Activated CD4-positive, alpha-beta T cell treated with anti-CD3 and anti-CD28 coated beads, Interleukin-2, amount 10 ng/mL, durations not matched to agents 7 days and 5 days (primary cell): ENCODE data around the gene PADI3. TPM values are rescaled to one million over a fixed set of nuclear protein-coding genes. Genes with fewer than 3 reads are reported as not detected.

Experiments used
- CTCF ChIA-PET: fragments of 350-600 bp; sonication (Branson Sonifier 250); formaldehyde crosslinking; loops from one replicate; lab custom pipeline; 2021; ENCODE audit warnings: antibody characterized with exemption; lab: Charles Lee
- POLR2A ChIA-PET: fragments of 350-600 bp; sonication (Branson Sonifier 250); formaldehyde crosslinking; loops from one replicate; lab custom pipeline; 2021; ENCODE audit warnings: antibody characterized with exemption; lab: Charles Lee
- DNase-seq: peaks from one replicate; pipeline ENCODE4 v3.0.0-alpha.2; 2020
- H3K27ac Mint-ChIP-seq: one replicate; pipeline ENCODE4 v1.8.0; 2021; ENCODE audit warnings: mild to moderate bottlenecking, moderate library complexity, mixed read lengths
- H3K27me3 Mint-ChIP-seq: one replicate; pipeline ENCODE4 v1.8.0; 2021; ENCODE audit warnings: mixed read lengths
- H3K36me3 Mint-ChIP-seq: one replicate; pipeline ENCODE4 v1.8.0; 2021; ENCODE audit warnings: low read depth, mixed read lengths
- H3K4me1 Mint-ChIP-seq: one replicate; pipeline ENCODE4 v1.8.0; 2021; ENCODE audit warnings: mixed read lengths
- H3K4me3 Mint-ChIP-seq: one replicate; pipeline ENCODE4 v1.8.0; 2021; ENCODE audit warnings: mild to moderate bottlenecking, moderate library complexity, mixed read lengths
- H3K9me3 Mint-ChIP-seq: one replicate; pipeline ENCODE4 v1.8.0; 2021; ENCODE audit warnings: mixed read lengths
- total RNA-seq, 2 experiments: library from RNA; stranded (reverse); gene quantifications; one replicate each; pipeline ENCODE4 v1.2.3, GENCODE V29; 2021

Gene PADI3
- total RNA-seq, 2 experiments from 2014 or later, result not detected

DNA sequence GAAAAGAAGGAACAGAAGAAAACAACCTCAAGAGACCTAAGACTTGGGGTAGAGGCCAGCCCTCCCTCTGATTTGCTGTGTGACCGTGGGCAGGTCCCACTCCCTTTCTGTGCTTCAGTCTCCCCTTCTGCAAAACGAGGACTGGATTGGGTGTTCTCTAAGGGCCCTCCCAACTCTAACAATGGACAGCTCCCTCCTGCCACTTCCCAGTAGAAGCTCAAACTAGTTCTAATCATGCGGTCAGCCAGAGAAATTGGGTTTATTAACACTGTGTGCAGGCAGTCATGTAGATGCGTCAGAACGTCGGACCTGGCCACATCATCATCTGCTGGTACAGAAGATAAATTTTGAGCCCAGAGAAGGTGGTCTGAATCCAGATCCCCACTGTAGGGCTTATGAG, 57.5 kb downstream of the PADI3 start:
- Mint-ChIP-seq H3K27ac (no peak overlapping the region), H3K9me3 (peaks cover 7% of the 10 kb centered on the region), H3K4me3 (no peak overlapping the region), H3K4me1 (no peaks in the 10 kb centered on the region), H3K36me3 (no peaks in the 10 kb centered on the region), H3K27me3 (peaks cover 3% of the 10 kb centered on the region)
- ChIA-PET POLR2A (no interaction called here), CTCF (no interaction called here)
- no peak for DNase-seq

DNA sequence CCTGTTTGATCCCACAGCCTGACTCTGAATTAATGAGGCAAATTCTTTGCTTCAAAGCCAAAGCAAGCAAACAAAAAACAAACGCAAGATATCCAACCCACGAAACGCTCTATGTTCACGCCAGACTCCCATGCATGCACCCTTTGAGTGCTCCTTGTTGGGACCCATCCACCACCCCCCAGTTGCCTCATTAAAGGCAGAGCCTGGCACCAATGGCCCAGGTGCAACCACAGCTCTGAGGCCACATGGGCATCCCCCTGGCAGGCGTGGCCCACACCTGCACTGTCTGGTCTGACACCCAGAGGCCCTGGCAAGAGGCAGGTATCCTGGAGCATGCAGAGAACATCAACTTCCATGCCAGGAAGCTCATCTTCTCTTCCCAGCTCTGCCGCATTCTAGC, 58.0 kb downstream of the PADI3 start:
- Mint-ChIP-seq H3K36me3 (no peaks in the 10 kb centered on the region), H3K27ac (no peak overlapping the region), H3K9me3 (peaks cover 5% of the 10 kb centered on the region), H3K27me3 (peaks cover 3% of the 10 kb centered on the region), H3K4me1 (peaks cover 1% of the 10 kb centered on the region), H3K4me3 (no peak overlapping the region)
- CTCF ChIA-PET, result no interaction called here
- no peak for DNase-seq
- POLR2A ChIA-PET, result interaction anchor here (0.6 kb wide), 1 partner anchor 1129 kb away, joined by 5 read pairs; no protein-coding TSS in a partner anchor

DNA sequence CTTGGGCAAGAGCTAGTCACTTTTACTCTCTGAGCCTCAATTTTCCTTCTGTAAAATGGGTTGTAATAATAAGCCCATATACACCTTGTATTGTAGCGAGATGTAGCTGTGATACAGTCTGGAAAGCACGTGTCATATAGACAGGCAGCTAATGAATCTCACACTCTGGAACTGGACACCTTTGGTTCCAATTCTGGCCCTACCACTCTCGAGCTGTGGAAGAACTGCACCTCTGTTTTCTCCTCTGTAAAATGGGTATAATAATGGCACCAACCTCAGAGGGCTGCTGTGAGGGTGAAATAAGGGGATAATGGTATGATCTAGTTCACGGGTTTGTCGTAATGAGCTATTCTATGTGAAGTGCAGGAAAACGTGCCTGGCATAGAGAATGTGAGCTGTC, 58.4 kb downstream of the PADI3 start:
- no peak overlapping the region for H3K4me3 Mint-ChIP-seq
- H3K27ac Mint-ChIP-seq, result no peak overlapping the region
- POLR2A ChIA-PET, result interaction anchor here (0.6 kb wide), 1 partner anchor 1128 kb away, joined by 5 read pairs; no protein-coding TSS in a partner anchor
- no peaks in the 10 kb centered on the region for H3K36me3 Mint-ChIP-seq
- peaks cover 5% of the 10 kb centered on the region for H3K4me1 Mint-ChIP-seq
- CTCF ChIA-PET, result no interaction called here
- H3K9me3 Mint-ChIP-seq, result peaks cover under 1% of the 10 kb centered on the region
- peaks cover 4% of the 10 kb centered on the region for H3K27me3 Mint-ChIP-seq
- no peak for DNase-seq

DNA sequence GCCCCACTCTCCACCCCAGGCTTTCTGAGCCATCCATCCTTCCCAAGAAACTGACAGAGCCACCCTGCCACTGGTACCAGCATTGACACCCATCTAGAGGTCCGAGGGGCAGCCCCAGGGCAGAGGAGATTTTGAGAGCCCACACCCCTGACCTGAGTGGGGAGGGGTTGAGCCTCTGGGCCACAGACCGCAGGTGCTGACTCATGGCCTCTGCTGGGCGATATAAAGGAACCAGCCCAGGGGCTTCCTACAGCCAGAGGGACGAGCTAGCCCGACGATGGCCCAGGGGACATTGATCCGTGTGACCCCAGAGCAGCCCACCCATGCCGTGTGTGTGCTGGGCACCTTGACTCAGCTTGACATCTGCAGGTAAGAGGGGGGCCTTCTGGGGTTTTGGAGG, 59.0 kb downstream of the PADI3 start, which contains the start of gene PADI4:
PADI4 (plus strand) TSS at position 252 of the 400 bp plus-strand sequence; CDS start at position 278, 26 bp downstream.
- no peaks in the 10 kb centered on the region for H3K9me3 Mint-ChIP-seq
- CTCF ChIA-PET, result no interaction called here

DNA sequence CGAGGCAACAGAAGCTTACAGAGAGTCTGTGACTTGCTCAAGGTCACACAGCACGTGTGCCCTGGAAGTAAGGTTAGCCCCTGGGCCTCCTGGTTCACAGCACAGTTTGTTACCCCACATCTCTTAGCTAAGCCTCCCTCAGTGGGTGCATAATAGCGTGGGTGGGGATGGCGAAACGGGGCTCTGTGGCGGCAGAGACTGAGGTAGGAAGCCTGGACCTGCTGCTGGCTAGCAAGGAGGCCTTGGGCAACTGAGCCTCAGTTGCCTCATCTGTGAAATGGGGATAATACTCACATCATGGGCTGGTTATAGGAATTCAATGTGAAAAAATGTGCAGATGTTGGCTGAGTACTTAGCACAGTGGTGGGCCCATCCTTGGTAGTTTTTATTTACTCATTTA, 59.7 kb downstream of the PADI3 start:
- POLR2A ChIA-PET, result no interaction called here
- DNase-seq, result no peak
- CTCF ChIA-PET, result no interaction called here
- Mint-ChIP-seq H3K27ac (no peak overlapping the region), H3K36me3 (no peaks in the 10 kb centered on the region), H3K4me1 (peaks cover 8% of the 10 kb centered on the region), H3K27me3 (peaks cover 7% of the 10 kb centered on the region), H3K9me3 (no peaks in the 10 kb centered on the region), H3K4me3 (no peak overlapping the region)

More for the DNA sequence above, 59.0 kb downstream of the PADI3 start, which contains the start of gene PADI4:
- no peak for DNase-seq
- Mint-ChIP-seq H3K36me3 (no peaks in the 10 kb centered on the region), H3K27ac (no peak within 1 kb of the TSS), H3K4me3 (no peak within 1 kb of the TSS), H3K27me3 (peaks cover 7% of the 10 kb centered on the region), H3K4me1 (peaks cover 8% of the 10 kb centered on the region)
- POLR2A ChIA-PET, result no interaction called here

DNA sequence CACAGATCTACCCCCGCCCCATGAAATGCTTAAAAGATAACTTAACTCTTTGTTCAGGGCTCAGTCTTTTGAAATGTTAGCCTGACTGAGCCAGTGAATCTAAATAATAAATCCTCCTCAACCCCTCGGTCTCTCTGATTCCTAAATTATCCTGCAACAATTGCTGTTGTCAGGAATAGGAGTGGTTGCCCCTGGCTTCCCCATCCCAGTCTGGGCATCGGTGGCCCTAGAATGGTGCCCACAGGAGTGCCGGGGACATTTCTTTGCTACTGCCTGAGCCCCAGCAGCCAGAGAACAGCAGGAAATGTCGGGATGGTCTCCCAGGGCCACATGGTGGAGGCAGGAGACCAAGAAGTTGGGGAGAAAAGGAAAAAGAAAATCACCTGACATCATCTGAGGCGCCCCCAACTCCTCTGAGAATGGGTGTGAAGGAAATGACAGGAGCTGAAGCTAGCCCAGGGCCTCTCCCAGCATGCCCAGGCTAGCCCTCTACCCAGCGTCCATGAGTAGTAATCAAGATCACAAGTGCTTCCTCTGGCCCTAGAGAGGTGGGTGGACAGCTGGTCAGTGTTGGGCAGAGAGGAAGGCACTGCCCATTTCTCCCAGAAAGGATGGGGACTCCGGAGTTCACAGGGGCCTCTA, 60.6 kb downstream of the PADI3 start:
- Mint-ChIP-seq H3K9me3 (no peaks in the 10 kb centered on the region), H3K36me3 (no peaks in the 10 kb centered on the region), H3K4me3 (no peak overlapping the region), H3K4me1 (peaks cover 8% of the 10 kb centered on the region), H3K27ac (peak overlapping the region; percentile 34), H3K27me3 (peaks cover 7% of the 10 kb centered on the region)
- no peak for DNase-seq
- POLR2A ChIA-PET, result no interaction called here
- CTCF ChIA-PET, result no interaction called here

DNA sequence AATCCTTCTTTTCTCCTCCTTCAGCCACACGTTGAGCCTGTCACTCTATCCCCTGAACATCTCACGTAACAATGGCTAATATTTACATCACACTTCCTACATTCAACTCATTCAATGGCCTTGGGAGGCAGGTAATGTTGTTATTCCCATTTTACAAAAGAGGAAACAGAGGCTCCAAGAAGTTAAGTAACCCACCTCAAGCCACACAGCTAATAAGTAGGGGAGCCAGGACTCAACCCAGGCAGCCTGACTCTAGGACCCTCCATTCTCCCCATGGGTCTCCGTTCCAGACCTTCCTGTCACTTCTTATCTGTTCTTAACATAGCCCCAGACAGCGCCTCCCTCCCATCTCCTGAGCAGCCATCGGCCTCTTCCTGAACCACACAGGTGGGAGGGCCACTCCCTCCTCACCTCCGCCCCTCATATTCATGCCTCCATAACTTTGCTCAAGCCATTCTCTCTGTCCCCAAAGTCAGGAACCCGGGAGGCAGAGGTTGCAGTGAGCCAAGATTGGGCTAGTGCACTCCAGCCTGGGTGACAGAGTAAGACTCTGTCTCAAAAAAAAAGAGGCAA, 61.3 kb downstream of the PADI3 start:
- DNase-seq, result no peak
- Mint-ChIP-seq H3K36me3 (no peaks in the 10 kb centered on the region), H3K27me3 (peaks cover 7% of the 10 kb centered on the region), H3K27ac (no peak overlapping the region), H3K4me3 (no peak overlapping the region), H3K9me3 (no peaks in the 10 kb centered on the region), H3K4me1 (peaks cover 8% of the 10 kb centered on the region)
- ChIA-PET POLR2A (no interaction called here), CTCF (interaction anchor here (0.6 kb wide), 1 partner anchor 190 kb away, joined by 3 read pairs; no protein-coding TSS in a partner anchor)

DNA sequence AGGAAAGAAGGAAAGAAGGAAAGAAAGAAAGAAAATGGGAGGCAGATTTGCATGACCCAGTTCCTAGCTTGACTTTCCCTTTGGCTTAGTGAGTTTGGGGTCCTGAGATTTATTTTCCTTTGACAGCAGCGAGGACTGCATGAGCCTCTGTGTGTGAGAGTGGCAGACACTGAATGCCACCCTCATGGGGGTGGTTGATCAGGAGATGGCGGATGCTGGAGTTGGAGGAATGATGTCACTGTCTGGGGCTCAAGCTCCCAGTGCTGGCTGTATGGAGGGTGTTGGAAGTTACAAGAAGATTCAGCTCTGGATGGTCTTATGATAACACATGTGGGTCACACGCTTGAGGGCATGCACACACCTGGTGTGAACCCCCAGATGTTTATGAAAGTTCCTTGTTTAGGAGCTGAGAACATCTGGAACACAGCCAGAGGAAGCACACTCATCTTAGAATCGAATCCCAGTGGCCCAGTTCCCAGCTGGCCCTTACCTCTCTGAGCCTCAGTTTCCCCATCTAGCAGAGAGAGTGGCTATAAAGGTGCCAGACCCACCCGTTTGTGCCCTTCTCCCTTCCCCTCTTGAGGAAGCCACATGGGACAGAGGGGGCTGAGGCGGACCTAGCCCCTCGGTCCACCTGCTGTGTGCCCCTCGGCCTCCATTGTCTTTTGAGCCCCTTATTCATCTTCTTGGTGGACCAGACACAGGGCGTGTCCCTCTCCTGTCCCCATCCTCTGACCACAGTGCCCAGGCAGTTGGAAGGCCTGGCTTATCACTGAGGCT, 64.8 kb downstream of the PADI3 start:
- Mint-ChIP-seq H3K27ac (no peak overlapping the region), H3K4me1 (peaks cover 8% of the 10 kb centered on the region), H3K27me3 (peaks cover 6% of the 10 kb centered on the region), H3K4me3 (no peak overlapping the region), H3K9me3 (no peaks in the 10 kb centered on the region), H3K36me3 (no peaks in the 10 kb centered on the region)
- ChIA-PET CTCF (no interaction called here), POLR2A (no interaction called here)
- DNase-seq, result no peak

DNA sequence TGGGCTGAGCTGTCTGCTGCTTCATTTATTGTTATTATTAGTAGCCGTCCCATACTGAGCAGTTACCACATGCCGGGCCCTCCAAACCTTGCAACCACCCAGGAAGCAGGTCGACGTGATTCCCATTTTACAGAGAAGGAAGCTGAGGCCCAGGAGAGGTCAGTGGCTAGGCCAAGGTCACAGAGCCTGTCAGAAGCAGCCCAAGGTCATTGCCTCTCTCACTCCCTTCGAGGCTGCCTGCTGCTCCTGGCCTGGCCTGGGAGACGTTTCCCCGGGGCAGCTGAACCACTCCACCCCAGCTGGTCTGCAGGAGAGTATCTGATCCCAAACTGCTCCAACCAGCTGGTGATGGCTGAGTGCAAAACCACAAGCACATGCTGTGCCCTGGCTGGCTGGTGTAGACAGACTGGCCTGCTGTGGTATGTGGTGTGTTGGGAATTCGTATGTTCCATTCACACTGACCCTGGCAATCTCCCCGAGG, 65.6 kb downstream of the PADI3 start:
- H3K4me3 Mint-ChIP-seq, result no peak overlapping the region
- H3K27me3 Mint-ChIP-seq, result peaks cover 4% of the 10 kb centered on the region
- ChIA-PET POLR2A (no interaction called here), CTCF (no interaction called here)
- DNase-seq, result no peak
- H3K4me1 Mint-ChIP-seq, result peaks cover 8% of the 10 kb centered on the region
- H3K27ac Mint-ChIP-seq, result no peak overlapping the region
- no peaks in the 10 kb centered on the region for H3K9me3 Mint-ChIP-seq
- no peaks in the 10 kb centered on the region for H3K36me3 Mint-ChIP-seq

DNA sequence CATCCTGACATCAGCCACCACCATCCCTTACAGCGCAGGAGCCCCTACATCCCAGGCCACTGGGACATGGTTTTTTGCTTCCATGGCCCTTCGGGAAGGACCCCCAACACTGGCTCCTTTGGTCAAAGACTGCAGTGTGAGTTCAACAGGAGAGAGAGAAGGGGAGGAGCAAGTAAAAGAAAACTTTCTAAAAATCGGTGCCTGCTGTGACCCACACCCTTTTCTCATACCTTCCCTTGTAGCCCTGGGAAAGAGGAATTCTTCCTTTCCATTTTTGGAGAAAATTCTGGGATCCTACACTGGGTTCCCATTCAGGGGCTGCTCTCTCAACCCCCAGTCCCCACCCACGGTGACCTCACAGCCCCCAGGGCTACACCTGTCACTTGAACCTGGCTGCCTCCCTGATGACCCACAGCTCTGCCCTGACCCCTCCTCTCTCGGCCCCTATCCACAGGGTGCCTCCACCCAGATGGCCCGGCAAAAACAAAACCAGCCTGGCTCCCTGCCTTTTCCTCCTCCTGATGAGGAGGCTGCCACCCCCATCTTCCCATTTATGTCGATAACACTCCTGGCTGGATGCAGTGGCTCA, 66.7 kb downstream of the PADI3 start:
- no peak for DNase-seq
- no peaks in the 10 kb centered on the region for H3K36me3 Mint-ChIP-seq
- H3K9me3 Mint-ChIP-seq, result no peaks in the 10 kb centered on the region
- H3K27me3 Mint-ChIP-seq, result peaks cover 4% of the 10 kb centered on the region
- H3K4me3 Mint-ChIP-seq, result no peak overlapping the region
- no peak overlapping the region for H3K27ac Mint-ChIP-seq
- H3K4me1 Mint-ChIP-seq, result peaks cover 8% of the 10 kb centered on the region
- ChIA-PET CTCF (no interaction called here), POLR2A (no interaction called here)

DNA sequence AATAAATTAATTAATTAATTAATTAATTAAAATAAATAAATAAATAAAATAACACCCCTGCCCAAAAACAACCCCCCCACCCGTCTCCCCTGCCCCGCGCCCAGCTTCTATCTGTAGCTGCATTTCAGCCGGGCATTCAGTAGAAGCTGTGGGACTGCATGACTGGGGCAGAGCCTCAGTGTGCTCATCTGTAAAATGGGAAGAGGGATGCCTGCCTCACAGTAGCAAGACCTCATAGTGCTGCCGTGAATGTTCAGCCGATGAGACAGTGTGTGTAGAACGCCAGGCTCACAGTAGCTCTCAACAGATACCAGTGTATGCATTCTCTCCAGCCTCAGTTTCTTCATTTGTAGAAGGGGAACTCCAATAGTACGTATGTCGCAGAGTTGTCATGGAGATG, 67.8 kb downstream of the PADI3 start:
- Mint-ChIP-seq H3K4me1 (peaks cover 8% of the 10 kb centered on the region), H3K9me3 (no peaks in the 10 kb centered on the region), H3K36me3 (no peaks in the 10 kb centered on the region), H3K27me3 (peaks cover 4% of the 10 kb centered on the region), H3K4me3 (no peak overlapping the region), H3K27ac (no peak overlapping the region)
- CTCF ChIA-PET, result no interaction called here
- POLR2A ChIA-PET, result no interaction called here
- DNase-seq, result no peak

DNA sequence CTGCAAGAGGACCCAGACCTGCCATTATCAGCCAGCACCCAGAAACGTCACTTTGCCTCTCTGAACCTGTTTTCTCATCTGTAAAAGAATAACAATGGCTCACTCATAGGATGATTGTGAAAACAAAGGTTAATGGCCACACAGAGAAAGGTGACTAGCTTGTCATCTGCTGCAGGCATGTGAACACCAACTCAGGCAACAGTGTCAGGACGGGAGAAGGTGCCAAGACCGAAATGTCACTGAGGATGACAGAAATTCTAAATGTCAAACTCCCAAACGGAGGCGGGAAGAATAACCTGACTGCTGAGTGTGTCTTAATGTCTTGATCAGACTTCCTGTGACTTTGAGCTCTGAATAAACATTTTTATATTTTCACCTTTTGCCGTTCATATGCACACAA, 69.4 kb downstream of the PADI3 start:
- peaks cover 1% of the 10 kb centered on the region for H3K27me3 Mint-ChIP-seq
- peaks cover 2% of the 10 kb centered on the region for H3K9me3 Mint-ChIP-seq
- POLR2A ChIA-PET, result no interaction called here

More for the DNA sequence above, 69.4 kb downstream of the PADI3 start:
- H3K36me3 Mint-ChIP-seq, result no peaks in the 10 kb centered on the region
- H3K27ac Mint-ChIP-seq, result no peak overlapping the region
- no peak overlapping the region for H3K4me3 Mint-ChIP-seq
- no peak for DNase-seq
- CTCF ChIA-PET, result no interaction called here
- H3K4me1 Mint-ChIP-seq, result no peaks in the 10 kb centered on the region
